Activated B cell treated with CpG ODN at 0.5 μM for 24 hours (primary cell): Measurements from ENCODE around the gene TMEM87B. TPM values are rescaled to one million over a fixed set of nuclear protein-coding genes. Genes with fewer than 3 reads are reported as not detected.

ENCODE experiments used
- ATAC-seq: fragments of 200-7000 bp; cut with Tn5 transposase; one replicate; pipeline ENCODE4 v1.10.0; 2021; ENCODE audit warnings: low read depth, mild to moderate bottlenecking, moderate library complexity
- CTCF ChIA-PET: fragments of 350-600 bp; sonication (Branson Sonifier 250); formaldehyde crosslinking; loops from one replicate; lab custom pipeline; 2021; ENCODE audit warnings: antibody characterized with exemption; lab: Charles Lee
- POLR2A ChIA-PET: fragments of 350-600 bp; sonication (Branson Sonifier 250); formaldehyde crosslinking; loops from one replicate; lab custom pipeline; 2021; ENCODE audit warnings: antibody characterized with exemption; lab: Charles Lee
- DNase-seq: peaks from one replicate; pipeline ENCODE4 v3.0.0; 2022
- H3K27ac Mint-ChIP-seq: one replicate; pipeline ENCODE4 v1.8.0; 2020; ENCODE audit warnings: mixed read lengths
- H3K27me3 Mint-ChIP-seq: one replicate; pipeline ENCODE4 v1.8.0; 2021; ENCODE audit warnings: mixed read lengths
- H3K36me3 Mint-ChIP-seq: one replicate; pipeline ENCODE4 v1.8.0; 2021; ENCODE audit warnings: low read depth, mixed read lengths
- H3K4me1 Mint-ChIP-seq: one replicate; pipeline ENCODE4 v1.8.0; 2021; ENCODE audit warnings: mixed read lengths
- H3K4me3 Mint-ChIP-seq: one replicate; pipeline ENCODE4 v1.8.0; 2020; ENCODE audit warnings: mild to moderate bottlenecking, mixed read lengths
- H3K9me3 Mint-ChIP-seq: one replicate; pipeline ENCODE4 v1.8.0; 2020; ENCODE audit warnings: mixed read lengths
- intact Hi-C: fragments of 100-400 bp; cut with micrococcal nuclease; formaldehyde crosslinking; loops from one replicate; pipeline ENCODE4 v1.15.1; 2024
- total RNA-seq: library from RNA; stranded (reverse); gene quantifications from 2 replicates; pipeline ENCODE4 v1.2.3, GENCODE V29; 2022
- TF ChIP-seq, protein P1 (sequence below): fragments of 200-600 bp; IDR thresholded peaks from one replicate; pipeline ENCODE4 v1.8.0; 2022; ENCODE audit warnings: antibody characterized with exemption, mild to moderate bottlenecking

Gene TMEM87B
- total RNA-seq, 1 donor from 2014 or later = 19.8 TPM

DNA sequence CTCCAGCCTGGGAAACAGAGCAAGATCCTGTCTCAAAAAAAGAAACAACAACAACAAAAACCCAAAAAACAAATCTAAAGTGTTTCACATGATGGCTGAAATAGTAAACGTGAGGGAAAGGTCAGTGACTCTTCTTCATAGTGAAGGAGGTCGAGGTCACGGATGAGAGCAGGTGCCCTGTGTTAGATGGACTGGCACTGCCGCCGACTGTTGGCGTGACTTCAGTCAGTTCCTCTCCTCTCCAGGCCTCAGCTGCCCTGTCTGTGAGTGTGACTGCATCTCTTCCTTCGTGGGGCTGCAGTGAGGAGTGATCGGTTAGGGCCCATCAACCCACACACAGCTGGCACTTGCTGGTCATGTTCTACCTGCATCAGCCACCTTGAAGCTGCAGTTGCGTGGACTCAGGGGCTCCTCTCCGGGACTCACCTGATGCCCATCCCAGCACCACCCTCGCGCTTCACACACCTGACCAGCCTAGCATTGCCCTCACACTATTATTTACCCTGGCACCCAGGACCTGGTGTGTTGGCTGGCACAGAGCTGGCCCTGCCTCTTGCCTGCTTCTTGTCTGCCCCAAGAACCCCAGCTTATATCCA is 30.1 kb upstream of the TMEM87B start:
- TF ChIP-seq, protein P1, sequence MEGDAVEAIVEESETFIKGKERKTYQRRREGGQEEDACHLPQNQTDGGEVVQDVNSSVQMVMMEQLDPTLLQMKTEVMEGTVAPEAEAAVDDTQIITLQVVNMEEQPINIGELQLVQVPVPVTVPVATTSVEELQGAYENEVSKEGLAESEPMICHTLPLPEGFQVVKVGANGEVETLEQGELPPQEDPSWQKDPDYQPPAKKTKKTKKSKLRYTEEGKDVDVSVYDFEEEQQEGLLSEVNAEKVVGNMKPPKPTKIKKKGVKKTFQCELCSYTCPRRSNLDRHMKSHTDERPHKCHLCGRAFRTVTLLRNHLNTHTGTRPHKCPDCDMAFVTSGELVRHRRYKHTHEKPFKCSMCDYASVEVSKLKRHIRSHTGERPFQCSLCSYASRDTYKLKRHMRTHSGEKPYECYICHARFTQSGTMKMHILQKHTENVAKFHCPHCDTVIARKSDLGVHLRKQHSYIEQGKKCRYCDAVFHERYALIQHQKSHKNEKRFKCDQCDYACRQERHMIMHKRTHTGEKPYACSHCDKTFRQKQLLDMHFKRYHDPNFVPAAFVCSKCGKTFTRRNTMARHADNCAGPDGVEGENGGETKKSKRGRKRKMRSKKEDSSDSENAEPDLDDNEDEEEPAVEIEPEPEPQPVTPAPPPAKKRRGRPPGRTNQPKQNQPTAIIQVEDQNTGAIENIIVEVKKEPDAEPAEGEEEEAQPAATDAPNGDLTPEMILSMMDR = no peak
- POLR2A ChIA-PET = no interaction called here
- CTCF ChIA-PET = no interaction called here
- Mint-ChIP-seq H3K36me3 (no peaks in the 10 kb centered on the region), H3K27me3 (peaks cover 6% of the 10 kb centered on the region), H3K9me3 (no peaks in the 10 kb centered on the region), H3K4me1 (no peaks in the 10 kb centered on the region), H3K4me3 (no peak overlapping the region), H3K27ac (no peak overlapping the region)
- ATAC-seq (no peak), DNase-seq (no peak)
- intact Hi-C loops = no loop called here

DNA sequence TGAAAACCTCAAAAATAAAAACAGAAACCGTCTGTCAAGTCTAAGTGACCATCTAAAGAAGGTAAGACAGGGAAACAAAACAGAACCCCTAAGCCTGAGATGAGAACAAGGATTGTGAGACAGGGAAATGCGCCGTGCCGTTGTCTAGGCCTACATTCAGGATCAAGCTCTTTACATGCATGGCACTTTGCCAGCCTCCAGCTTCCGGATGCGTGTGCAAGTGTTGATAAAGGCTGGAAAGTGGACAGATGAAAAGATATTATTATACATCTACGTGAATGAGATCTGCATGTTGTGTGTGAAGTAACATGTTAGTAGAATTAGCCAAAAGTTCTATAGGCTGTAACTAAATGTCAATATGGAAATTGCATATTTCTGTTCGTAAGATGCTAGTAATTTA is 28.6 kb upstream of the TMEM87B start:
- TF ChIP-seq, protein P1 = no peak
- Mint-ChIP-seq H3K27ac (no peak overlapping the region), H3K4me3 (no peak overlapping the region), H3K4me1 (no peaks in the 10 kb centered on the region), H3K27me3 (peaks cover 5% of the 10 kb centered on the region), H3K36me3 (no peaks in the 10 kb centered on the region), H3K9me3 (no peaks in the 10 kb centered on the region)
- ChIA-PET CTCF (no interaction called here), POLR2A (no interaction called here)
- no peak for ATAC-seq
- intact Hi-C loops = no loop called here
- DNase-seq = no peak

GRCh38 chr2:112027767-112028166 is 27.3 kb upstream of the TMEM87B start:
- Mint-ChIP-seq H3K4me3 (no peak overlapping the region), H3K36me3 (no peaks in the 10 kb centered on the region), H3K27me3 (peaks cover 5% of the 10 kb centered on the region), H3K9me3 (no peaks in the 10 kb centered on the region), H3K4me1 (no peaks in the 10 kb centered on the region), H3K27ac (no peak overlapping the region)
- no peak for ATAC-seq
- CTCF ChIA-PET = no interaction called here
- POLR2A ChIA-PET = no interaction called here
- DNase-seq = no peak
- intact Hi-C loops = no loop called here
- TF ChIP-seq, protein P1 = no peak

GRCh38 chr2:112029164-112029563 is 25.9 kb upstream of the TMEM87B start:
- POLR2A ChIA-PET = no interaction called here
- TF ChIP-seq, protein P1 = no peak
- no peak overlapping the region for H3K4me3 Mint-ChIP-seq
- ATAC-seq = no peak
- H3K9me3 Mint-ChIP-seq = no peaks in the 10 kb centered on the region
- peaks cover 5% of the 10 kb centered on the region for H3K27me3 Mint-ChIP-seq
- H3K36me3 Mint-ChIP-seq = no peaks in the 10 kb centered on the region
- CTCF ChIA-PET = no interaction called here
- intact Hi-C loops = no loop called here
- no peaks in the 10 kb centered on the region for H3K4me1 Mint-ChIP-seq
- H3K27ac Mint-ChIP-seq = no peak overlapping the region
- DNase-seq = no peak

- peaks cover 2% of the 10 kb centered on the region for H3K9me3 Mint-ChIP-seq
- ChIA-PET CTCF (no interaction called here), POLR2A (no interaction called here)
- no peak overlapping the region for H3K4me3 Mint-ChIP-seq
- no peaks in the 10 kb centered on the region for H3K36me3 Mint-ChIP-seq
- TF ChIP-seq, protein P1 = no peak
- intact Hi-C loops = no loop called here
- ATAC-seq (no peak), DNase-seq (no peak)
- peaks cover 5% of the 10 kb centered on the region for H3K27me3 Mint-ChIP-seq
- no peaks in the 10 kb centered on the region for H3K4me1 Mint-ChIP-seq
- H3K27ac Mint-ChIP-seq = no peak overlapping the region
These were observed 23.4 kb upstream of the TMEM87B start for GRCh38 chr2:112031473-112032223.
